CMK (cell line): ENCODE results near the gene ZNF586.
"Not testable (repeated sequence)": the region's sequence is repeated elsewhere in the genome, so short reads cannot be mapped to it uniquely, and the experiment has no call there.

Experiments
- DNase-seq: peaks from one replicate; pipeline ENCODE4 v3.0.0-alpha.2; 2010; ENCODE audit warnings: low read depth

The ZNF586 gene

DNA sequence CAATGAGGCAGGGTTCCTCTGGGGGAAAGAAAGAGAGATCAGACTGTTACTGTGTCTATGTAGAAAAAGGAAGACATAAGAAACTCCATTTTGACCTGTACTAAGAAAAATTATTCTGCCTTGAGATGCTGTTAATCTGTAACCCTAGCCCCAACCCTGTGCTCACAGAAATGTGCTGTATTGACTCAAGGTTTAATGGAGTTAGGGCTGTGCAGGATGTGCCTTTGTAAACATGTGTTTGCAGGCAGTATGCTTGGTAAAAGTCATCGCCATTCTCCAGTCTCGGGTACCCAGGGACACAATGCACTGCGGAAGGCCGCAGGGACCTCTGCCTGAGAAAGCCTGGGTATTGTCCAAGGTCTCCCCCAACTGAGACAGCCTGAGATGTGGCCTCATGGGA, 54.1 kb downstream of the ZNF586 start:
- not testable (repeated sequence) for DNase-seq

DNA sequence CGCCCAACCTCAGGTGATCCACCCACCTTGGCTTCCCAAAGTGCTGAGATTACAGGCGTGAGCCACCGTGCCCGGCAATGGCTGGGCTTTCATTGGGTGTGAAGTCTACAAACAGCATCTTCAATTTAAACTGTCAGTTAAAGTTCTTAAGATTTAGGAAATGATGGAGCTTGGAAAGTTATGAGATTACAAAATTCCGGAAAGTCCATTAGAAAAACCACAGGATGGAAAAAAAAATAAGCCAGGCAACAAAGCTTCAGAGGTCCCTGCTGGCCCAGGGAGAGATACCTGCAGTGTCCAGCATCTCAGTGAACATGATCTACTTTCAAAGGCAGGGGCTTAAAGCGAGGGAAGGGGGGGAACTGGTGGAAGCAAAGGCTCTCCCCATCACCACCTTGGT, 56.0 kb downstream of the ZNF586 start:
- no peak for DNase-seq

DNA sequence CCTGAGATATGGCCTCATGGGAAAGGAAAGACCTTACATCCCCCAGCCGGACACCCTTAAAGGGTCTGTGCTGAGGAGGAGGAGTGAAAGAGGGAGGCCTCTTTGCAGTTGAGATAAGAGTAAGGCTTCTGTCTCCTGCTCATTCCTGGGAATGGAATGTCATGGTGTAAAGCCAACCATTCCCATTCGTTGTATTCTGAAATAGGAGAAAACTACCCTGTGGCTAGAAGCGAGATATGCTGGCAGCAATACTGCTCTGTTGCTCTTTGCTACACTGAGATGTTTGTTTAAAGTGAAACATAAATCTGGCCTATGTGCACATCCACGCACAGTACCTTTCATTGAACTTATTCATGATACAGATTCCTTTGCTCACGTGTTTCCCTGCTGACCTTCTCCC, 59.8 kb downstream of the ZNF586 start:
- DNase-seq: no peak

DNA sequence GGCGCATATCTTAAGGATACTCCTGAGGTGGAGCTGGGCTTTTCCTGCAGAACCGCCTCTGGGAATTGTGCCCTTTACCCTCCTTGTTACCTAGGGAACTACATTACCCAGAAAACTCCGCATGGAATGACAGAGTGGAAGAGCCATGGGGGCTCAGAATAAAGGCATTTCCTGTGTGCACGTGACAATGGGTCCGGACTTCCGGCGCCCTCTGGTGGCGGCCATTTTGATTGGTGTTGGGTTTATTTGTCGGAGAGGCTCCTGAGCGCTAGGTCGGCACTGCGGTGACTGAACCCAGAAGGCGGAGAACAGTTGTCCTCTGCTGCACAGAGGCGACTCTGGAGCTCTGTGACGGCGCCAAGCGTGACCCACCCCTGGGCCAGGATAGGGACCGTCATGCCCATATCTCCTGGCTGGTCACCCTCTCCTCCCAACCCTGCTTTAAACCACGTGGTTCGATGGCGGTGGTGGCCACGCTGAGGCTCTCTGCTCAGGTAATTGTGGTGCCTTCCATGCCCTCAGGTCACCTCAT, 60.7 kb downstream of the ZNF586 start, which contains the start of gene ZNF587B:
Gene ZNF587B, plus strand, starts transcription at position 229 of the 532 bp plus-strand sequence. Its CDS starts 230 bp downstream, at position 459.
- DNase-seq: no peak
